ENCODE results near the gene CLDN6. TPM values are rescaled to one million over a fixed set of nuclear protein-coding genes. Genes with fewer than 3 reads are reported as not detected.
A peak's percentile ranks its signal among the peaks of the same experiment; 100 is the strongest.

Gene CLDN6
- total RNA-seq, 1 experiment from 2014 or later: 0.49 TPM

DNA sequence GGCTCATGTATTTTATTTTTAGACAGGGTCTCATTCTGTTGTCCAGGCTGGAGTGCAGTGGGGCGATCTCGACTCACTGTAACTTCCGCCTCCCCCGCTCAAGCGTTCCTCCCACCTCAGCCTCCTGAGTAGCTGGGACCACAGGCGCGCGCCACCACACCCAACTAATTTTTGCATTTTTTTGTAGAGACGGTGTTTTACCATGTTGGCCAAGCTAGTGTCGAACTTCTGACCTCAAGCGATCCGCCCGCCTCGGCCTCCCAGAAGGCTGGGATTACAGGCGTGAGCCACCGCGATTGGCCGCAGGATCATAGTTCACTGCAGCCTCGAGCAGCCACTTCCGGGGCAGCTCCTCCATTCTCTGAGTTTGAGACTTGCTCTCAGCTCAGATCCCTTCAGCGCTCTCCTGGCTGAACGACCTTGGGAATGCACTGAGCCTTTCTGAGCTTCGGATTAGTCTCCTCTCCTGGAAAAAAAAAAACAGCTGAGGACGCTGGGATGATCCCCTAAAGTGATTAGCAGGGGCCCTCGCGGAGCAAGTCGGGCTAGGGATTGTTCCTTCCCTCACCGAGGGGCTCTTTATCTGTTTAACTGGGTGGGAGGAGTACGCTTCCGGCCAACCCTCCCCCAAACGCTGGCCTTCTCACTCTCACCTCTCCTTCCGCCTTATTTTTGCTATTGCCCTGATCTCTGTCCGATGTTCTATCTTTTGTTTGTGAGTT is 36.6 kb downstream of the CLDN6 start:
- peak overlapping the region; percentile 99 for H3K9ac ChIP-seq (ENCODE audit: low read length)

More for the DNA sequence above, 36.6 kb downstream of the CLDN6 start:
- H3K4me1 ChIP-seq (ENCODE audit: control insufficient read depth in 1 of 2, insufficient read depth in 2 of 2, low read length in 2 of 2): peaks cover 24 to 44% of the 10 kb centered on the region in 2 experiments
- no peak; the same call in 1 of the 2 replicates for ATAC-seq
- no peaks in the 10 kb centered on the region for H3K9me2 ChIP-seq (ENCODE audit: insufficient read depth)
- ChIA-PET RAD21 (ENCODE audit: low non-redundant PET in 1 of 2, low total read pairs in 2 of 2, uncharacterized antibody in 2 of 2, unreplicated experiment in 2 of 2) (no interaction called here), POLR2A (interaction anchor here (0.7 to 2.8 kb wide), 7 partner anchors 9 to 76 kb away, joined by 3 to 11 read pairs (median 5); partner anchors contain the start of genes HCFC1R1, THOC6 and TNFRSF12A), CTCF (interaction anchor here (1.0 to 1.4 kb wide), 3 partner anchors 17 to 50 kb away, joined by 3 to 4 read pairs (median 3); partner anchors contain the start of gene KREMEN2)
- no peaks in the 10 kb centered on the region for H3K27me3 ChIP-seq (ENCODE audit: insufficient read depth, low read length)
- peaks cover 0 to 17% of the 10 kb centered on the region in 2 experiments; a peak in 2 of 4 replicates for H3K36me3 ChIP-seq (ENCODE audit: control insufficient read depth in 1 of 2, insufficient read depth in 2 of 2, low read length in 2 of 2)
- H3K27ac ChIP-seq (ENCODE audit: low read depth, low read length): peak overlapping the region; percentile 93
- intact Hi-C loops (cut with micrococcal nuclease): loop anchor here (5.0 kb wide), 1 partner anchor 41 kb away; the partner anchor contains the start of genes HCFC1R1, THOC6 and TNFRSF12A
- no TSS peak for BruUV-seq (replicated peaks)
- H2AFZ ChIP-seq (ENCODE audit: low read depth, low read length, poor library complexity, severe bottlenecking): no peak overlapping the region
- DNase-seq (ENCODE audit: low read depth, low spot score): no peak
- H3K4me3 ChIP-seq (replicated peaks in 1 of 2; ENCODE audit: low read depth in 1 of 2, low read length in 2 of 2): peak overlapping the region; percentile 89 to 99
- no peaks in the 10 kb centered on the region for H3K9me3 ChIP-seq (ENCODE audit: control insufficient read depth in 1 of 2, insufficient read depth in 1 of 2, low read depth in 1 of 2, low read length in 2 of 2)
- H3K4me2 ChIP-seq (ENCODE audit: low read length): peak overlapping the region; percentile 86
- TF ChIP-seq EGR1 (IDR thresholded peaks at IDR 0.05; ENCODE audit: low read depth) (no peak), YY1 (IDR thresholded peaks at IDR 0.05; ENCODE audit: extremely low read depth, insufficient replicate concordance, low read depth, low read length) (no peak), FOSL1 (IDR thresholded peaks at IDR 0.05; ENCODE audit: low read depth) (no peak), SRF (IDR thresholded peaks at IDR 0.05; ENCODE audit: low read depth) (no peak), ZNF274 (IDR thresholded peaks at IDR 0.05; ENCODE audit: low read depth, low read length) (no peak), POLR2A (IDR thresholded peaks at IDR 0.05; ENCODE audit: borderline replicate concordance, extremely low read depth, insufficient read depth, insufficient read length) (no peak), CEBPB (IDR thresholded peaks at IDR 0.05; ENCODE audit: low read depth) (no peak), EZH2 (IDR thresholded peaks at IDR 0.05) (no peak)
- TF ChIP-seq, protein P1, sequence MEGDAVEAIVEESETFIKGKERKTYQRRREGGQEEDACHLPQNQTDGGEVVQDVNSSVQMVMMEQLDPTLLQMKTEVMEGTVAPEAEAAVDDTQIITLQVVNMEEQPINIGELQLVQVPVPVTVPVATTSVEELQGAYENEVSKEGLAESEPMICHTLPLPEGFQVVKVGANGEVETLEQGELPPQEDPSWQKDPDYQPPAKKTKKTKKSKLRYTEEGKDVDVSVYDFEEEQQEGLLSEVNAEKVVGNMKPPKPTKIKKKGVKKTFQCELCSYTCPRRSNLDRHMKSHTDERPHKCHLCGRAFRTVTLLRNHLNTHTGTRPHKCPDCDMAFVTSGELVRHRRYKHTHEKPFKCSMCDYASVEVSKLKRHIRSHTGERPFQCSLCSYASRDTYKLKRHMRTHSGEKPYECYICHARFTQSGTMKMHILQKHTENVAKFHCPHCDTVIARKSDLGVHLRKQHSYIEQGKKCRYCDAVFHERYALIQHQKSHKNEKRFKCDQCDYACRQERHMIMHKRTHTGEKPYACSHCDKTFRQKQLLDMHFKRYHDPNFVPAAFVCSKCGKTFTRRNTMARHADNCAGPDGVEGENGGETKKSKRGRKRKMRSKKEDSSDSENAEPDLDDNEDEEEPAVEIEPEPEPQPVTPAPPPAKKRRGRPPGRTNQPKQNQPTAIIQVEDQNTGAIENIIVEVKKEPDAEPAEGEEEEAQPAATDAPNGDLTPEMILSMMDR (IDR thresholded peaks at IDR 0.05 in 2 of 3, conservative IDR thresholded peaks at IDR 0.05 in 1 of 3; ENCODE audit: borderline replicate concordance in 1 of 3, insufficient read depth in 1 of 3, low read depth in 2 of 3, low read length in 2 of 3): no peak
- TF ChIP-seq, protein P2, sequence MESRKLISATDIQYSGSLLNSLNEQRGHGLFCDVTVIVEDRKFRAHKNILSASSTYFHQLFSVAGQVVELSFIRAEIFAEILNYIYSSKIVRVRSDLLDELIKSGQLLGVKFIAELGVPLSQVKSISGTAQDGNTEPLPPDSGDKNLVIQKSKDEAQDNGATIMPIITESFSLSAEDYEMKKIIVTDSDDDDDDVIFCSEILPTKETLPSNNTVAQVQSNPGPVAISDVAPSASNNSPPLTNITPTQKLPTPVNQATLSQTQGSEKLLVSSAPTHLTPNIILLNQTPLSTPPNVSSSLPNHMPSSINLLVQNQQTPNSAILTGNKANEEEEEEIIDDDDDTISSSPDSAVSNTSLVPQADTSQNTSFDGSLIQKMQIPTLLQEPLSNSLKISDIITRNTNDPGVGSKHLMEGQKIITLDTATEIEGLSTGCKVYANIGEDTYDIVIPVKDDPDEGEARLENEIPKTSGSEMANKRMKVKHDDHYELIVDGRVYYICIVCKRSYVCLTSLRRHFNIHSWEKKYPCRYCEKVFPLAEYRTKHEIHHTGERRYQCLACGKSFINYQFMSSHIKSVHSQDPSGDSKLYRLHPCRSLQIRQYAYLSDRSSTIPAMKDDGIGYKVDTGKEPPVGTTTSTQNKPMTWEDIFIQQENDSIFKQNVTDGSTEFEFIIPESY (IDR thresholded peaks at IDR 0.05; ENCODE audit: extremely low read depth, insufficient replicate concordance, low read length): no peak
- H4K20me1 ChIP-seq (ENCODE audit: insufficient read depth): no peaks in the 10 kb centered on the region
- H3K79me2 ChIP-seq (ENCODE audit: insufficient read depth, low read length): peaks cover 37% of the 10 kb centered on the region

All from HCT116 (cell line).